GM15510 (cell line): ENCODE measurements around the gene BNC2.

Experiments used
- POLR2A ChIP-seq: IDR thresholded peaks from 3 replicates; pipeline ENCODE4 v1.6.1; 2011; ENCODE audit warnings: borderline replicate concordance; ENCODE audit not compliant: insufficient read length; ENCODE audit errors: extremely low read depth

BNC2 gene

DNA sequence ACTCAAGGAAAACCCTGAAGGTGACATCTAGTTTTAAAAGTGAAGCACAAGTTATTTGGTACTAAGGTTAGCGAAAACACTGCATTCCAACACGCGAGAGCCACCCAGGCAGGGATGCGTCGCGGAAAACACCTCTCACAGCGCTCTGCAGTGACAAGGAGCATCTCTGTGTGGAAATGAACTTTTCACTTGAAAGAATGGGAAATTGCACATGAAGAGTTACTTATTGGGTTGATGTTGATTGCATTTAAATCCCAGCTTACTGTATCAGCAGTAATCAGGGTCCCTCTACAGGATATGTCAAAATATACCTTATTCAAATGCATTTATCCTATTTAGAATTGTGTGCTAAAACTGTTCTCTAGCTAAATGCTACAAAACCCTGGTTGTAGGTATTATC is 144.4 kb downstream of the BNC2 start:
- no peak for TF ChIP-seq POLR2A

- no peak for TF ChIP-seq POLR2A
Measured at GRCh38 chr9:16725066-16725465, 145.4 kb downstream of the BNC2 start.

DNA sequence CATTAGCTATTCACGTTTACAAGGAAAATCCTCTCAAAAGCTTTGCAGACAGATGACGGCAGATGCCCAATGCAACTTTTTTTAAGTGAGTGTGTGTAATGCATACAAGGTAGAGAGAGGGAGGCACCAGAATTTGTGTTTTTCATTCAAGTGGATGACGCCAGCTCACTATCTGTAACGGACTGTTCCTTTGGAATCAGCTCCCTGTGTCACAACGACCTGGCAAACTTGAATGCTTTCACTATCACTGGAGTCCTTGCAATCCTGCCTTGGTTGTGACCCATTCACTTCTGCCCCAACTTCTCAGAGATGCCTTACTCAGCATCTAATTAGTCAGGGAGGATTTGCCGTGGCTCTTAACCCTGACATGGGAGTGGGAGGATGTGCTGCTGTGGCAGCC is 148.5 kb downstream of the BNC2 start:
- no peak for TF ChIP-seq POLR2A

- no peak for TF ChIP-seq POLR2A
Measured at GRCh38 chr9:16720386-16720785, 150.1 kb downstream of the BNC2 start.

- no peak for TF ChIP-seq POLR2A
Measured at GRCh38 chr9:16719921-16720320, 150.5 kb downstream of the BNC2 start.

- TF ChIP-seq POLR2A = no peak
Measured at GRCh38 chr9:16718952-16719351, 151.5 kb downstream of the BNC2 start.

DNA sequence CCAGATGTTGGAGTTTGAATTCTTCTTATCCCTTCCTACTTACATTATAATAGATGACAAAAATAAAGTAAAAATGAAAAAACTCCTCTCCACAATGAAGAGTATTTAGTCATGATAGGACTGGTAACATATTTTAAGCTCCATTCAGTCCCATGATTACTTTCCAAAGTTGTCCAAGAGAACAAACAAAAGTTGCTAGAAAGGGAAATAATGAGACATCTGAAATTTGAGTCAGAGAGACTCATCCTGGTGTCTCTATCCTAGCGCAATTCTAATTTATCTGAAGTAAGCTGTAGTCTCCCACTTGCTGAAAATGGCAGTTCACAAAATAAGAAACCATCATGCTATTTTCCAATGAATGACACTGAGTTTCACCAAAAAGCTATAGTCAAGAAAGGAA is 152.2 kb downstream of the BNC2 start:
- no peak for TF ChIP-seq POLR2A

GRCh38 chr9:16716601-16717000 is 153.9 kb downstream of the BNC2 start:
- TF ChIP-seq POLR2A = no peak

DNA sequence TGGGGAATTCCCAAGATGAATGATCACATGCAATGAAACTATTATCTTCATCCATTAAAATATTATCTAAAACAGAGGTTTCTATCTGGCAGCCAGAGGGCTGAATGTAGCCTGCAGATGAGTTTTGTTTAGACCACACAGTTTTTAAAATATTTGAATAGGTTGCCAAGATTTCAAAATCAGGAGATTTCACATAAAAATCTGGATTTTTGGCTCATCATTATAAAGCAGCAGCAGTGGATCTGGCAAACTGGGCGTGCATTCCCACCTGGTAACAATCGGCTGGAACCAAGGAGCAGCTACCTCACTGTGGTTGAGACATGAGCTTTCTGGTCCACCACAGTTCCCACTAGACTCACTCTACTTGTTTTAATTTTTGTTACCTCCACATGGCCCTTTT is 155.1 kb downstream of the BNC2 start:
- TF ChIP-seq POLR2A = no peak

- no peak for TF ChIP-seq POLR2A
Measured at GRCh38 chr9:16712787-16713186, 157.7 kb downstream of the BNC2 start.

- no peak for TF ChIP-seq POLR2A
Measured at GRCh38 chr9:16710888-16711287, 159.6 kb downstream of the BNC2 start.

DNA sequence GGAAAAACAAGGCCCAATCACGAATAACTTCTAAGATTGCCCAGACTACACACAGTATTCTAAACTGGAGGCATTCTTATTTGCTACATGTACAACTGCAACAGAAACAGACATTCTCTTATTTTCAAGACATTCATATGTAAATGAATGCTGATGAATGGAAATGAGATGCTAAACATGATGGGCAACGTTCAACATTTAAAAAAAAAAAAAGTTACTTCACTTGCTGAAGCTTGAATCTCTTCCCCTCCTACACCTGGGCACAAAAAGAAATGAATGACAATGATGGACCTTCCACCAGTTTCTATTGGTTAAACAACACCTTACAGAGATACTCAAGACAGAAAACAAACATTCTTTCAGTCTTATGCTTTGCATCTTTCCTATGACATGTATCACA is 160.5 kb downstream of the BNC2 start:
- no peak for TF ChIP-seq POLR2A

DNA sequence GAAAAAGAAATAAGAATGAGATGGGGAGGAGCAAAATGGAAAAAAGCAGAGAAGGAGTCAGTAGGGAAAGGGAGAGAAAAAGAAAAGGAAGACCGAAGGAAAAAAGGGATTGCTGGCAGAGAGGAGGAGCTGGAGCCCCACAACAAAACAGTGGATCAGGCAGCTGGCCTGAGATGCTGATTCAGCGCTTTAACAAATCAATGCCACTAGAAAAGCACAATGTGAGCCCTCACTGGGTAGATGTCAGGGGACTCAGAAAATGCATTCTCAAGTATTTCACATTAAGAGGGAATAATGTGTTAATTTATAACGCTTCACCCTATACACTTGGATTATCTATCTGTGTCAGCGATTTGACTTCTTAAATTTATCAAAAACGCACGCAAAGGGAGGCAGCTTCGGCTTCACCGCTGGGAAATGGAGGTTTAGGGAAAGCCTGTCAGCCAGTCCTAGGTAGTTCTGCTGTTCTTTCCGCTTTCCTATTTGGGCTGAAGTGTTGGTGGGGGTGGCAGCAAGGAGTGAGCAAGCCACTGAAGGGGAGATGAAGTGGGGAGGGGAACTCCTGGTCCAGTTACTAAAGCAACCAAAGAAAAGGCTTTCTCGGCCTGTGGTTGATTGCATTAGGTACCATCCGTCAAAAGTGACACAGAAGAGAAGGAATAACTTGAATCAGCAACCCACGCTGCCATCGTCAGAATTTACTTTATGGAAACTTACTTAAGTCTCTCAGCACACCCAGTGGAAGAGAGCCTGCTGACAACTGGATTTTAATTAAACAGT is 161.6 kb downstream of the BNC2 start:
- no peak for TF ChIP-seq POLR2A

GRCh38 chr9:16705111-16705604 is 165.3 kb downstream of the BNC2 start:
- TF ChIP-seq POLR2A = no peak

DNA sequence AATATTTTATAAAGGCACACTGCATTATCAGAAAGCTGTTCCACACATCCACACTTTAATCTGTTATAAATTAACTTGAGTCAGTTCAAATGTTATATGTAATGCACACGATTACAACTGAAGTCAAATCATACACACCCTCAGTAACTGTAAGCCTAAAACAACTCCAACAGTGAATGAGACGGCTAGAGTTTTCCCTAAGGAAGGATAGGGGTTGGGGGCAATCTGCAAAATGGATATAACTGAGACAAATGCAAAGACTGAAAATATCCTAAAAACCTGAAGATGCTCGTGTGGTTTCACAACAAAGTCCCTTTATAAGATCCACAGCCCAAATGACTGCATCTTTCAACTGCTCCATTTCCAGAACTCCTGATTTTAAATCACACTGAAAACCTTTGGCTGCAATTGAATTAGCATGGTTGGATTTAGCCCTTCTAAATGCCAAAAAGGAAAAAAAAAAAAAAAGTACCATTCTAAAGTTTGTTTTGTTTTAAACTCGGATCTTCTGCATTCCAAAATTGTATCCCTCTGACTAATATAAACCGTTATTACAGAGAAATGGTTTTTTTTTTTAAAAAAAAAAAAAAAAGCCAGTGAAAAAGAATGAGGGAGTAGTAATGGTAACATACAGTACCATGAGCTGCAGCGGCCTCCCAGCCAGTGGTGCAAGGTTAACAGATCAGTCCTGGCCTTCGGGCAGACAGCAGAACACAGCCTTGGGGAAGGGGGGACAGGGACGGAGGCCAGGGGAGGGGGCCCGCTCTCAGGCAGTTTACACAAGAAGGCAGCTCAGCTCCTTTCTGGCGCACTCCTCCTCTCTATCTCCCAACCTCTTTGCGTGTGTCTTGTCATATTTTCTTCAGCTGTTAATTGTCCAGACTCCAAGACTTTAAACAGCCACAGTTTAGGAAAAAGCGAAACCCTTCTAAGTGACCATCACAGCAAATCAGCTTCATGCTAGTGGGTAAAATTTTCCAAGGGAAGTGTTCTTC is 166.1 kb downstream of the BNC2 start:
- TF ChIP-seq POLR2A = no peak
